Adrenal gland (tissue), 12 donors: ENCODE data around the gene MARCHF10. TPM values are rescaled to one million over a fixed set of nuclear protein-coding genes. Genes with fewer than 3 reads are reported as not detected.

Source experiments
- DNase-seq, 7 donors: peaks; one replicate each; pipeline ENCODE4 v3.0.0-alpha.2; 2019 to 2020
- H3K27ac ChIP-seq, 5 donors: fragments of 200-600 bp; sonication (generic) in 4 of 5; 1 replicate in 3 of 5; 2 replicates in 2 of 5; pipeline versions ENCODE4 v1.5.1 to v1.8.0; 2016 to 2020; ENCODE audit warnings: mild to moderate bottlenecking in 1 of 5
- H3K27me3 ChIP-seq: fragments of 200-600 bp; 2 replicates; pipeline ENCODE4 v1.8.0; 2021
- H3K36me3 ChIP-seq, 2 donors: fragments of 200-600 bp; replicated peaks in 1 of 2; 1 replicate in 1 of 2; 2 replicates in 1 of 2; pipeline versions ENCODE4 v1.5.1 to v1.8.0; 2018 to 2022
- H3K4me1 ChIP-seq, 2 donors: fragments of 200-600 bp; replicated peaks in 1 of 2; 1 replicate in 1 of 2; 2 replicates in 1 of 2; pipeline versions ENCODE4 v1.5.1 to v1.8.0; 2018 to 2021
- H3K4me3 ChIP-seq, 4 donors: fragments of 200-600 bp; sonication (generic) in 3 of 4; one replicate each; pipeline ENCODE4 v1.5.1; 2016 to 2018
- H3K9me3 ChIP-seq, 3 donors: fragments of 200-600 bp; sonication (generic) in 1 of 3; replicated peaks in 1 of 3; 1 replicate in 2 of 3; 2 replicates in 1 of 3; pipeline versions ENCODE4 v1.5.1 to v1.8.0; 2016 to 2021
- CTCF ChIP-seq, 6 experiments: fragments of 450-650 bp in 4 of 6; fragments of 200-600 bp in 2 of 6; sonication (generic) in 1 of 6; IDR thresholded peaks; 1 replicate in 5 of 6; 2 replicates in 1 of 6; pipeline versions ENCODE4 v1.5.1 to v1.8.0; 2016 to 2021; ENCODE audit warnings: antibody characterized with exemption in 6 of 6, mild to moderate bottlenecking in 2 of 6, moderate library complexity in 1 of 6
- POLR2A ChIP-seq, 2 donors: fragments of 450-650 bp; IDR thresholded peaks; one replicate each; pipeline ENCODE4 v1.6.1; 2017; ENCODE audit warnings: antibody characterized with exemption in 2 of 2, mild to moderate bottlenecking in 2 of 2, moderate library complexity in 1 of 2
- WGBS, 4 donors: extraction: QIAGEN DNeasy Blood & Tissue Kit in 2 of 4; methylation state at CpG; one replicate each; pipeline versions ENCODE4 v1.1.5 to v1.1.7; 2013 to 2017; 5-methylcytosine and 5-hydroxymethylcytosine counted together
- intact Hi-C, 2 donors: fragments of 100-400 bp; cut with DNase I; formaldehyde crosslinking; loops; one replicate each; pipeline versions ENCODE4 v1.14.1 to v1.15.0; 2022 to 2023
- polyA plus RNA-seq, 3 donors: library from polyadenylated mRNA; stranded (reverse); fragments of 200-250 nt in 2 of 3; fragments of 350-450 nt in 1 of 3; fragmentation: Illumina TruSeq in 1 of 3; extraction: RNeasy Lipid Tissue Mini Kit (QIAGEN cat#74804) in 1 of 3; gene quantifications; one replicate each; pipeline ENCODE4 v1.2.3, GENCODE V29; 2013 to 2014
- total RNA-seq, 9 donors: library from RNA; depleted of rRNA in 4 of 9; stranded (reverse); fragments of >200 nt in 4 of 9; fragments of 120-200 nt in 1 of 9; fragmentation: NEBNext Ultra II Directional in 1 of 9; extraction: Animal tissue kit (Norgen Biotek cat#: 25700) in 1 of 9; gene quantifications; one replicate each; pipeline versions ENCODE4 v1.1.0 to v1.2.4, GENCODE V29; 2013 to 2023
- donor health status: healthy with polysubstance abuse.
- donor health status: Bipolar disorder and iron deficiency.
- donor health status: DM: yes; HTN: yes; CAD: no.
- donor health status: DM: no; HTN: no; CAD: no.
- donor health status: DM: no; HTN: no; CAD: no.
- donor health status: DM: yes; HTN: yes; CAD: no.

Gene MARCHF10
- total and polyA plus RNA-seq, 12 donors: 0.31 to 0.64 (median 0.43) TPM; not detected in 8

GRCh38 chr17:62723842-62724241 is 84.3 kb downstream of the MARCHF10 start:
- no peak for DNase-seq
- H3K9me3 ChIP-seq: no peaks in the 10 kb centered on the region
- H3K4me1 ChIP-seq: peaks cover 0 to 5% of the 10 kb centered on the region in 2 donors
- no peaks in the 10 kb centered on the region for H3K36me3 ChIP-seq
- peaks cover 7% of the 10 kb centered on the region for H3K27me3 ChIP-seq
- 59 to 64% (median 61%) methylated on average over 7 of the region's 7 CpGs for WGBS, 4 donors
- no peak for TF ChIP-seq POLR2A (IDR thresholded peaks at IDR 0.05)
- TF ChIP-seq CTCF (IDR thresholded peaks at IDR 0.05): no peak
- no peak overlapping the region for H3K27ac ChIP-seq
- no peak overlapping the region for H3K4me3 ChIP-seq
- intact Hi-C loops: no loop called here

GRCh38 chr17:62722625-62723024 is 85.5 kb downstream of the MARCHF10 start:
- no peak for TF ChIP-seq POLR2A (IDR thresholded peaks at IDR 0.05)
- no peak for TF ChIP-seq CTCF (IDR thresholded peaks at IDR 0.05)
- Histone ChIP-seq H3K27me3 (peaks cover 7% of the 10 kb centered on the region), H3K36me3 (no peaks in the 10 kb centered on the region), H3K4me3 (no peak overlapping the region), H3K9me3 (no peaks in the 10 kb centered on the region), H3K27ac (no peak overlapping the region), H3K4me1 (peaks cover 0 to 5% of the 10 kb centered on the region in 2 donors)
- 15 to 27% (median 21%) methylated on average over 1 of the region's 1 CpG for WGBS, 4 donors
- intact Hi-C loops: no loop called here
- no peak for DNase-seq

GRCh38 chr17:62720126-62720850 is 87.8 kb downstream of the MARCHF10 start:
- peak in 1 of 7 donors; percentile 7 for DNase-seq
- H3K27me3 ChIP-seq: peaks cover 7% of the 10 kb centered on the region
- no peak overlapping the region for H3K4me3 ChIP-seq
- no peak for TF ChIP-seq POLR2A (IDR thresholded peaks at IDR 0.05)
- no peak for TF ChIP-seq CTCF (IDR thresholded peaks at IDR 0.05)
- H3K27ac ChIP-seq: no peak overlapping the region
- intact Hi-C loops: no loop called here
- H3K9me3 ChIP-seq: no peaks in the 10 kb centered on the region
- H3K4me1 ChIP-seq: peaks cover 0 to 5% of the 10 kb centered on the region in 2 donors
- H3K36me3 ChIP-seq: no peaks in the 10 kb centered on the region
- WGBS, 4 donors: 84 to 95% (median 92%) methylated on average over 3 of the region's 3 CpGs

- Histone ChIP-seq H3K27me3 (no peaks in the 10 kb centered on the region), H3K36me3 (no peaks in the 10 kb centered on the region), H3K4me3 (no peak overlapping the region), H3K4me1 (peaks cover 0 to 5% of the 10 kb centered on the region in 2 donors), H3K27ac (no peak overlapping the region), H3K9me3 (no peaks in the 10 kb centered on the region)
- TF ChIP-seq CTCF (IDR thresholded peaks at IDR 0.05): no peak
- TF ChIP-seq POLR2A (IDR thresholded peaks at IDR 0.05): no peak
- no peak for DNase-seq
- 91 to 98% (median 94%) methylated on average over 1 of the region's 1 CpG for WGBS, 4 donors
- intact Hi-C loops: no loop called here
Observed at GRCh38 chr17:62719586-62719985, 88.5 kb downstream of the MARCHF10 start.
